BLaER1 (cell line): ENCODE measurements around the gene ZNF451.

Source experiments
- H3K27ac ChIP-seq: shearing (Covaris generic); formaldehyde crosslinking; 2 replicates; pipeline ENCODE4 v1.8.1; 2022
- H3K27me3 ChIP-seq: shearing (Covaris generic); formaldehyde crosslinking; 2 replicates; pipeline ENCODE4 v1.8.1; 2022
- H3K36me3 ChIP-seq: shearing (Covaris generic); formaldehyde crosslinking; 2 replicates; pipeline ENCODE4 v1.8.1; 2022
- H3K4me1 ChIP-seq: shearing (Covaris generic); formaldehyde crosslinking; 2 replicates; pipeline ENCODE4 v1.8.1; 2022
- H3K4me2 ChIP-seq: shearing (Covaris generic); formaldehyde crosslinking; 2 replicates; pipeline ENCODE4 v1.8.1; 2022
- H3K4me3 ChIP-seq: shearing (Covaris generic); formaldehyde crosslinking; 2 replicates; pipeline ENCODE4 v1.8.1; 2022
- H3K9ac ChIP-seq: shearing (Covaris generic); formaldehyde crosslinking; 2 replicates; pipeline ENCODE4 v1.8.1; 2022
- H3K9me3 ChIP-seq: shearing (Covaris generic); formaldehyde crosslinking; 2 replicates; pipeline ENCODE4 v1.8.1; 2022
- H4K20me1 ChIP-seq: shearing (Covaris generic); formaldehyde crosslinking; 2 replicates; pipeline ENCODE4 v1.8.1; 2022
- Cebpa-rat ChIP-seq: shearing (Covaris generic); IDR thresholded peaks from 2 replicates; pipeline ENCODE4 v1.8.1; 2022

Gene ZNF451

GRCh38 chr6:57064809-57065208 lies 25.2 kb upstream of the ZNF451 start:
- H3K4me1 ChIP-seq: peaks cover 19% of the 10 kb centered on the region
- H3K9ac ChIP-seq: no peak overlapping the region
- no peak for TF ChIP-seq Cebpa-rat
- H3K4me2 ChIP-seq: peak overlapping the region; percentile 15; the same call in 1 of the 2 replicates
- no peak overlapping the region for H3K27ac ChIP-seq
- H3K9me3 ChIP-seq: no peaks in the 10 kb centered on the region
- no peaks in the 10 kb centered on the region for H4K20me1 ChIP-seq
- H3K36me3 ChIP-seq: peaks cover 46% of the 10 kb centered on the region
- no peak overlapping the region for H3K4me3 ChIP-seq
- H3K27me3 ChIP-seq: no peaks in the 10 kb centered on the region

DNA sequence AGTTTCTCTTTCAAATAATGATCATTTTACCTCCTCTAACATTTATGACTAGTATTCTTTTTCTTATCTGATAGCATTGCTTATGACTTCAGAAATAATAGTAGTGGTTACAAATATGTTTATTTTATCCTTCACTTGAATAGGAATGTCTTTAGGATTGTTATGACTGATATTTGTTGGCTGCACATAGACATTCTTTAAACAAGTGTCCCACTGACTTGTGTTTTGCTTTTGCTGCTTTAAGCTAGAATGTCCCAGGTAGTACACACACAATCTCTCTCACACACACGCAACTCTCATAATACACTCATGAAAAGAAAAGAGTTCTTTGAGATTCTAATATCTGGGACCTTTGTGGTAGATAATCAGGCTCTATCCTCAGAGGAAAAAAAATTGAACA lies 21.9 kb upstream of the ZNF451 start:
- Histone ChIP-seq H3K4me3 (no peak overlapping the region), H3K27ac (no peak overlapping the region), H3K4me2 (no peak overlapping the region), H3K9me3 (no peaks in the 10 kb centered on the region), H3K9ac (no peak overlapping the region), H3K4me1 (peaks cover 9% of the 10 kb centered on the region), H4K20me1 (no peaks in the 10 kb centered on the region), H3K36me3 (peaks cover 32% of the 10 kb centered on the region), H3K27me3 (no peaks in the 10 kb centered on the region)
- TF ChIP-seq Cebpa-rat: no peak

DNA sequence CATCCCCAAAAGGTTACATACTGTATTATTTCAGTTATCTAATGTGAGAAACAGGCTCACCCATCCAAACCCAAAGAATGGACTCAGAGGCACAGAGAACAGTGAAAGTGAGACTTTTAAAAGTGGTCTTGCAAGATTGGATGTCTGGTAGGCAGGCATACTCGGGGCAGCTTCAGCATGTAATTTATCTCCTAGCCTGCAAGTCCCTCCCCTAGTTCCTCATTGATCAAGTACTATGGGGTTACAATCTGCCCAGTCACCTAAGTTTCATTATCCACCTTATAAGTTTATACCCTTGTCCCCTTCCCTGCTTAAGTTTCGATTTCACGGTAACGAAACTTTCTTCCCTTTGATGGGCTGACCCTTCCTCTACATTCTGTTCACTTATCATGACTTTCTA lies 20.8 kb upstream of the ZNF451 start:
- Histone ChIP-seq H3K4me1 (peaks cover 9% of the 10 kb centered on the region), H3K4me2 (no peak overlapping the region), H3K4me3 (no peak overlapping the region), H3K36me3 (peaks cover 39% of the 10 kb centered on the region), H4K20me1 (no peaks in the 10 kb centered on the region), H3K27me3 (no peaks in the 10 kb centered on the region), H3K9me3 (no peaks in the 10 kb centered on the region), H3K27ac (no peak overlapping the region), H3K9ac (no peak overlapping the region)
- no peak for TF ChIP-seq Cebpa-rat

- TF ChIP-seq Cebpa-rat: no peak
These were observed 20.1 kb upstream of the ZNF451 start for GRCh38 chr6:57069920-57070331.

GRCh38 chr6:57072108-57072507 lies 17.9 kb upstream of the ZNF451 start:
- Histone ChIP-seq H3K9me3 (no peaks in the 10 kb centered on the region), H3K4me2 (no peak overlapping the region), H3K4me1 (no peaks in the 10 kb centered on the region), H4K20me1 (no peaks in the 10 kb centered on the region), H3K9ac (no peak overlapping the region), H3K27ac (no peak overlapping the region), H3K27me3 (no peaks in the 10 kb centered on the region), H3K36me3 (peaks cover 21% of the 10 kb centered on the region; the same call in 1 of the 2 replicates), H3K4me3 (no peak overlapping the region)
- TF ChIP-seq Cebpa-rat: no peak

More at GRCh38 chr6:57069920-57070331, 20.1 kb upstream of the ZNF451 start:
- Histone ChIP-seq H3K27ac (no peak overlapping the region), H3K9ac (no peak overlapping the region), H3K4me1 (peaks cover 2% of the 10 kb centered on the region; the same call in 1 of the 2 replicates), H3K27me3 (no peaks in the 10 kb centered on the region), H3K9me3 (no peaks in the 10 kb centered on the region), H4K20me1 (no peaks in the 10 kb centered on the region), H3K36me3 (peaks cover 40% of the 10 kb centered on the region), H3K4me3 (no peak overlapping the region), H3K4me2 (no peak overlapping the region)

DNA sequence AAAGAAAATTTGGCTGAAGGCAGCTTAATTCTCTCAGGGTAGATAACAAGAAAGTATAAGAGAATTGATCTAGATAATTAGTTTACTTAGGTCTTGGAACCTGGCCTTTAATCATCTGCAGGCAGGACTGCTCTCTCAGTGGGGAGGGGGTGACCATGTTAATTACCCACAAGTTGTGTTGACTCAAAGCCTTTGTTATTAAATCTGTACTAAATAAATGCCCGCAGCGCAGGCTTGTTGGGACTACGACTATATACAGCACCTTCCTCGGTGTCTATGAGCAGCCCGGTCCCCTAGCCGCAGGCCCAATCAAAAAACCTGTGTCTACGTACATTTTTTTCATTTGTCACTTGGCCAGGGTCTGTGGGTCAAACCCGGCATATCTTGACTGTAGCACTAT lies 15.6 kb upstream of the ZNF451 start:
- no peak overlapping the region for H3K27ac ChIP-seq
- no peaks in the 10 kb centered on the region for H4K20me1 ChIP-seq
- H3K9me3 ChIP-seq: peaks cover 3% of the 10 kb centered on the region
- no peak overlapping the region for H3K4me3 ChIP-seq
- no peaks in the 10 kb centered on the region for H3K4me1 ChIP-seq
- no peak for TF ChIP-seq Cebpa-rat
- peaks cover 24% of the 10 kb centered on the region; the same call in 1 of the 2 replicates for H3K36me3 ChIP-seq
- H3K9ac ChIP-seq: no peak overlapping the region
- H3K27me3 ChIP-seq: no peaks in the 10 kb centered on the region
- H3K4me2 ChIP-seq: no peak overlapping the region

GRCh38 chr6:57075092-57075491 lies 14.9 kb upstream of the ZNF451 start:
- no peak overlapping the region for H3K4me2 ChIP-seq
- no peaks in the 10 kb centered on the region for H4K20me1 ChIP-seq
- H3K9me3 ChIP-seq: peaks cover 11% of the 10 kb centered on the region
- H3K27ac ChIP-seq: no peak overlapping the region
- H3K36me3 ChIP-seq: peaks cover 26% of the 10 kb centered on the region; the same call in 1 of the 2 replicates
- no peaks in the 10 kb centered on the region for H3K4me1 ChIP-seq
- no peak overlapping the region for H3K9ac ChIP-seq
- no peak for TF ChIP-seq Cebpa-rat
- no peaks in the 10 kb centered on the region for H3K27me3 ChIP-seq
- no peak overlapping the region for H3K4me3 ChIP-seq

DNA sequence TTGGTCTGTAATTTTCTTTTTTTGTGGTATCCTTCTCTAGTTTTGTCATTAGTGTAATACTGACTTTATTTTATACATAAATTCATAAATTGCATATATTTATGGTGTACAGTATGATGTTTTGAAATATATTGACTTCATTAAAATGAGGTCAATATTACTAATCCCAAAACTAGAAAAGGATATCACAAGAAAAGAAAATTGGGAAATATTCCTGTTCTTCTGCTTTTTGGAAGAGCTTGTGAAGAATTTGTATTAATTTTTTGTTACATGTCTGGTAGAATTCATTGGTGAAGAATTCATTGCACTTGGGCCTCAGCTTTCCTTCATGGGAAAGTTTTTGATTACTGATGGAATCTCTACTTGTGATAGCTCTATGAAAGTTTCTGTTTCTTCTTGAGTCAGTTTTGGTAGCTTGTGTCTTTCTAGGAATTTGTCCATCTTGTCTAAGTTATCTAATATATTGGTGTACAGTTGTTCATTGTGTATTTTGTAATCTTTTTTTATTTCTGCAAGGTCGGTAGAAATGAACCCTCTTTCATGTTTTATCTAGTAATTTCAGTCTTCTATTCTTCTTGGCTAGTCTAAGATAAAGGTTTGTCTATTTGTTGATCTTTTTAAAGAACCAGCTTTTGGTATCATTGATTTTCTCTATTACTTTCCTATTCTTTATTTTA lies 11.3 kb upstream of the ZNF451 start:
- Histone ChIP-seq H3K4me1 (peaks cover 18% of the 10 kb centered on the region), H3K4me3 (no peak overlapping the region), H3K4me2 (no peak overlapping the region), H3K27ac (no peak overlapping the region), H3K9me3 (peaks cover 17% of the 10 kb centered on the region), H4K20me1 (no peaks in the 10 kb centered on the region), H3K36me3 (peaks cover 17% of the 10 kb centered on the region; the same call in 1 of the 2 replicates), H3K27me3 (no peaks in the 10 kb centered on the region), H3K9ac (no peak overlapping the region)
- TF ChIP-seq Cebpa-rat: no peak

- no peak overlapping the region for H3K4me3 ChIP-seq
- H3K9me3 ChIP-seq: peaks cover 3% of the 10 kb centered on the region; the same call in 1 of the 2 replicates
- no peaks in the 10 kb centered on the region for H3K36me3 ChIP-seq
- H3K27me3 ChIP-seq: no peaks in the 10 kb centered on the region
- H3K4me1 ChIP-seq: peaks cover 28% of the 10 kb centered on the region
- H3K4me2 ChIP-seq: no peak overlapping the region
- no peak overlapping the region for H3K27ac ChIP-seq
- no peaks in the 10 kb centered on the region for H4K20me1 ChIP-seq
- no peak overlapping the region for H3K9ac ChIP-seq
- no peak for TF ChIP-seq Cebpa-rat
These were observed 4.5 kb upstream of the ZNF451 start for GRCh38 chr6:57085471-57085870.

DNA sequence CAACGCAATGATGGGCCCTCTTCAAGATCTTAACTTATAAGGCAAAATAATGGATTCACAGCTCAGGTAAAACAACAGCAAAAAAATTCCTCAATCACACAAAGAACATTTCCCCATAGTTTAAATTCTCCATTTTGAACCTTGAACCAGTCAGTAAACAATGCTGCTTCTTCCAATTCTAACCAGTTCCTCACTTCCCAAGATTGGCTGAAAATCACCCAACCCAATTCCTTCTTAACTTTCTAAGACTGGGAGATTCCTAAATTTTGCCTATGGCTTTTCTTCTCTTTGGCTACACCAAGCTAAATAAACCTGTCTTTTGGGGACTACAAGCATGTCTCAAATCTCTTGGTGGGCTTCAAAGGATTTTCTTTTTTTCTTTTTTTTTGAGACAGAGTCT lies 3.1 kb upstream of the ZNF451 start:
- Histone ChIP-seq H3K36me3 (peaks cover under 1% of the 10 kb centered on the region; the same call in 1 of the 2 replicates), H4K20me1 (peaks cover 6% of the 10 kb centered on the region), H3K4me2 (no peak overlapping the region), H3K4me1 (peaks cover 33% of the 10 kb centered on the region), H3K9me3 (no peaks in the 10 kb centered on the region), H3K4me3 (no peak overlapping the region), H3K27me3 (no peaks in the 10 kb centered on the region), H3K9ac (no peak overlapping the region), H3K27ac (no peak overlapping the region)
- TF ChIP-seq Cebpa-rat: no peak
